Measurements from ENCODE around the gene RAD51D.

GRCh38 chr17:35062308-35062707, 57.4 kb downstream of the RAD51D start:
- TF ChIP-seq POLR2A (IDR thresholded peaks at IDR 0.05), result no peak
- no peak for TF ChIP-seq CTCF (IDR thresholded peaks at IDR 0.05)
